Skin epidermis (tissue), 12 donors: Measurements from ENCODE around the gene TIFAB.

Source experiments
- H3K27ac ChIP-seq, 21 experiments: fragments of 200-600 bp; sonication (generic) in 11 of 21; one replicate each; pipeline ENCODE4 v1.5.0; 2020; ENCODE audit warnings: mild to moderate bottlenecking in 3 of 21, inconsistent platforms in 2 of 21, moderate library complexity in 2 of 21
- H3K4me3 ChIP-seq, 7 experiments: fragments of 200-600 bp; sonication (generic) in 2 of 7; one replicate each; pipeline ENCODE4 v1.5.0; 2020; ENCODE audit warnings: inconsistent platforms in 2 of 7, mild to moderate bottlenecking in 2 of 7, moderate library complexity in 1 of 7

The TIFAB gene

GRCh38 chr5:135461481-135462151 is 9.5 kb upstream of the TIFAB start:
- no peak overlapping the region for H3K4me3 ChIP-seq

DNA sequence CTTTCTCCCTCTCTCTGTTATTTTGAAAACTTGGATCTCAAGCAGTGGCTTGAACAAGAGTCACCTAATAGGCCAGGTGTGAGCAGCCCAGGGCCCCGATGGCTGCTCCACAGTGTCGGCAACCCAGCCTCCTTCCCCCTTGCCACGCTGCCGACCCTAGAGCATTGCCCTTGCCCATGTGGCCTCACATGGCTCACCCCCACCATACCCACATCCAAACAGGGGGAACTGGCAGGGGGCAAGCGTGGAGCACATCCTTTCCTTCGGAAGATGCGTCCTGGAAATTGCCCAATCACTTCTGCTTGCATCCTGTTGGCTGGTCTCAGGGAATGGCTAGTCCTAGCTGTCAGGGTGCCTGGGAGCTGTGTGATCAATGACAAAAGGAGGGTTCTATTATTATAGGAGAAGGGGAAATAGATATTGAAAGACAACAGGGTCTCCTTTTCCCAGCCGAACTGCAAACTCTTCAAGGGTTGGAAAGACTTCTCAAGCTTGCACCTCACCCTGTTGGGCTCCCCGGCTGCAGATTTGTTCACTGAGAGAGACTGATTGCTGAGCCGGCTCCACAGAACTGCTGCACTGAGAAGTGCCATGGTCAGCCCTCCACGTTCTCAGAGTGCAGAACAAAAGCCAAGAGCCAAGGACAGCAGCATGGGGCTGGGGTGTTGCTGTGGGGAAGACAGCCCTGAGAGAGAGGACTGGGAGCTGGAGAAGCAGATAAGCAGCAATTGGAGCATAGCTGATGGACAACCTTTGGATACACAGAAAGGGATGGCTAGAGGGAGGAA is 8.3 kb upstream of the TIFAB start:
- no peak overlapping the region for H3K27ac ChIP-seq

More at GRCh38 chr5:135461481-135462151, 9.5 kb upstream of the TIFAB start:
- H3K27ac ChIP-seq = no peak overlapping the region

GRCh38 chr5:135458921-135459331 is 6.8 kb upstream of the TIFAB start:
- Histone ChIP-seq H3K27ac (no peak overlapping the region), H3K4me3 (no peak overlapping the region)

More for the DNA sequence above, 8.3 kb upstream of the TIFAB start:
- H3K4me3 ChIP-seq = no peak overlapping the region

DNA sequence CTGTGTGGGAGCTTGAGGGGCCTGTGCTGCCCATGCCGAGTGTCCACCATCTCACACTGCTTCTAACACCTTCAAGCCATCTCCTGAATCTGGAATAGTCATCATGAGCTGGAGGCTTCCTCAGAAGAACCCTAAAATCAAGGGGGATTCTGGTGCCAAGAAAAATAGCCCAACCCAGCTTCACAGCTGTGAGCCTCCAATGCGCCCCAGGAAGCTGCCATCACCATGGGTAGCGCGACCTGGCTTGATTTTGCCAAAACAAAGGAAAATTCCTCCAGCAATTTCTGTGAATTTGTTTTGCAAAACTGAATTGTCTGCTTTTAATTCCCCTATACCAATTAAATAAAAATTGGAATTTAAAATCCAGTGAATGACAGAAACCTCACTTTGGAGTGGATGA is 6.2 kb upstream of the TIFAB start:
- Histone ChIP-seq H3K27ac (no peak overlapping the region), H3K4me3 (no peak overlapping the region)

- no peak overlapping the region for H3K27ac ChIP-seq
Measured at GRCh38 chr5:135457424-135458071, 5.4 kb upstream of the TIFAB start.

DNA sequence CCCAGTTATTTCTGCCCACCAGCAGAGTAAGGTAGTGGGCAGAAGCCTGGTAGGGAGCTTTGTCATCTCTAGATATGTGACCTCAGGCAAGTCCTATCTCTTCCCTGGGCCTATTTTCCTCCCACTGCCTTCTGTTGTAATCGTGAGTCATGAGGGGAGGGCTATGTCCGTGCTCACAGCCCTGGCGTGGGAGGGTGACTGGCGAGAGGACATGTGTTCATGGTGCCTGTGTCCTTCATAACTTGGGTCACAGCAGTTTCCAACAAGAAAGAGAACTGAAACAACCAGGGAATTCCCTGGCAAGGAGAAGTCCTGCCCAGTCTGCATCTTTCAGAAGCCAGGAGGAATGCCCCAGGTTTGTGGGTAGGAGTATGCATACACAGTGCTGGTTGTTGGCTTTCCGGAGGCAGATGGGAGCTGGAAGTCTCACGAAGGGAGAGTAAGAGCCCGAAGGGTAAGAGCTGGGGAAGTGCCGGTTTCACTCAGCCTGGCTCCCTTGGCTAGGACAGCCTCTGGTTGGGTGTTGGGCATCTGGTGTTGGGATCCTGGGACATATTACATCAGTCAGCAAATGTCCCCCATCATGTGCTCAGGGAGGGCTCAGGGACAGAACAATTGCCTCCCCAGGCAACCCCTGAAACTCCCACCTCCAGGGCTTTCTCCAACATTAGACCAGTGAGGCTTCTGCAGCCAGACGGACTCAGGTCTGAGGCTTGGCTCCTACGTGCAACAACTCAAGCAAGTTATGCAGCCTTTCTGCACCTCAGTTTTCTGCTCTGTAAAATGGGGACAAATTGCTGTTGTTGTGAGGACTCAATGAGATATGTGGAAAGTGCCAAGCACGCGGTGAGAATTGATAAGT is 4.3 kb upstream of the TIFAB start:
- H3K4me3 ChIP-seq = no peak overlapping the region
- peak overlapping the region in 7 of 21 experiments; percentile 3 to 65 (median 29) for H3K27ac ChIP-seq

More at GRCh38 chr5:135457424-135458071, 5.4 kb upstream of the TIFAB start:
- no peak overlapping the region for H3K4me3 ChIP-seq

DNA sequence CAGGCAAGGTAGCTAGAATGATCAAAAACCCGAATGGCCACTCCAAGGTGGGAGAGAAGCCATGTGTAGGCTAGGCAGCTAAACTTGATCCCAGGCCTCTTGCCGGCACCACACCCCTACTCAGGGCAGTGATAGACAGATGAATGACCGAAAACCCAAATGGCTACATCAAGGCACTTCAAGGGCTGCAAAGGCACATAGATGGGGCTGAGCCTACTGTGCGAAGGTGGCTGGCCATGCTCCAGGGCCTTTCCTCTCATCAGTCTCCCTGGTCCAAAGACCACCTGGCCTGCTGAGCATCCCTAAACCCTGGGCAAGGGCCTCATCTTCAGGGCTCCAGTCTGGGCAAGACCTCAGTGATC is 3.7 kb upstream of the TIFAB start:
- Histone ChIP-seq H3K4me3 (no peak overlapping the region), H3K27ac (peak overlapping the region in 6 of 21 experiments; percentile 1 to 65 (median 34))

- Histone ChIP-seq H3K27ac (no peak overlapping the region), H3K4me3 (no peak overlapping the region)
Measured at GRCh38 chr5:135454946-135455345, 2.8 kb upstream of the TIFAB start.

DNA sequence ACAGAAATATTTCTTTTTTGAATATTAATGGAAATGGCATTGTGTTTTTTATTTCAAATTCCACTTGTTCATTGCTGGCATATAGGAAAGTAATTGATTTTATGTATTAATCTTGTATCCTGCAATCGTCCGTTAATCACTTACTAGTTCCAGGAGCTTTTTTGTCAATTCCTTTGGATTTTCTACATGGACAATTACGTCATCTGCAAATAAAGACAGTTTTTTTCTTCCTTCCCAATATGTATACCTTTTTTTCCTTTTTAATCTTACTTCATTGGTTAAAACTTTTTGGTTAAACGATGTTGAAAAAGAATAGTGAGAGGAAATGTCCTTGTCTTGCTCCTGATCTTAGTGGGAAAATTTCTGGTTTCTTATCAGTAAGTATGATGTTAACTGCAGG is 1.5 kb upstream of the TIFAB start:
- Histone ChIP-seq H3K27ac (no peak overlapping the region), H3K4me3 (no peak overlapping the region)

DNA sequence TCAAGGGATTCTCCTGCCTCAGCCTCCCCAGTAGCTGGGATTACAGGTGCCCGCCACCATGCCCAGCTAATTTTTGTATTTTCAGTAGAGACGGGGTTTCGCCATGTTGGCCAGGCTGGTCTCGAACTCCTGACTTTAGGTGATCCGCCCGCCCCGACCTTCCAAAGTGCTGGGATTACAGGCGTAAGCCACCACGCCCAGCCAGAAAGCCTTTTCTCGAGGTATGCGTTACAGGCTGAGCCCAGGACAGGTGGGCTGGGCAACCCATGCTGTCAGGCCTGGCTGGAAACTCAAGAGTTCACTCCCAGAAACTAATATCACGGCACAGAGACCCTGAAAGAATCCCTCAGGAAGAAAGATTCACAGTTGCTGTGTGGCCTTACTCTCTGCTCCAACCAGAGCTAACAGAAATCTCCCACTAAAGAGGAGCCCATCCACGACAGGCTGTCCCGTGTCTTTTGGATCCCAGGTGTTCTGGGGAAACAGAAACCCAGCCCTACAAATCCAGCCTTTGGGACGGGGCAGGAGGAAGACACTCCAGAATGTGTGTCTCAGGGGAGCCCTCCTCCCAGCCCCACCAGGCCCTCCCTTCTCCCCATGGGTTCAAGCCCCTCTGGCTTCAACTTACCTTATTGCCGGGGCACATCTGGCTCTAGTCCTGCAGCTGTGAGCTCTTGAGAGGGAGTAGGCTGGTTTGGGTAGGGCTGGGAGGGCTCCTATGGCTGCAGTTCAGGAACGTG is 400 bp downstream of the TIFAB start:
- Histone ChIP-seq H3K27ac (peak overlapping the region in 12 of 21 experiments; percentile 2 to 83 (median 35)), H3K4me3 (peak overlapping the region in 3 of 7 experiments; percentile 4 to 13 (median 4))

GRCh38 chr5:135450952-135451351 is 1.2 kb downstream of the TIFAB start:
- H3K4me3 ChIP-seq = peak overlapping the region in 2 of 7 experiments; percentile 3 to 4
- peak overlapping the region in 4 of 21 experiments; percentile 24 to 83 (median 52) for H3K27ac ChIP-seq

- Histone ChIP-seq H3K4me3 (peak overlapping the region in 1 of 7 experiments; percentile 3), H3K27ac (peak overlapping the region in 1 of 21 experiments; percentile 83)
Measured at GRCh38 chr5:135450336-135450735, 1.8 kb downstream of the TIFAB start.

DNA sequence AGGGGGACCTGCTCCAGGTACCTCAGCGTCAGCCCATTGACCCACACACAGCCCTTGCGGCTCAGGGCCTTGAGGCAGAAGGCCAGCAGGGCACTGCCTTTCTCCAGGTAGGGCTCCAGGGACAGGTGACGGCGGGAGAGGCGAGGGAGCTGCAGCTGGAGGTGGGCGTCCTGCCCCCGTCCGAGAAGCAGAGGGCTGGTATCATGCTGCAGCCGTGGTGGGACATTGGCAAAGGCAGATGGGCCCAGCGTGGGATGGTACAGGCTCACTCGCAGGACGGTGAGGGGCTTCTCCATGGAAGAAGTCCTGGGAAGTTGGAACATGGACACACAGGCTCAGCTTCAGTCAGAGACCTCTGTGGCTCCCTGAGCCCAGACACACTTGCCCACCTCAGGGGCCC is 2.5 kb downstream of the TIFAB start:
- Histone ChIP-seq H3K27ac (peak overlapping the region in 2 of 21 experiments; percentile 21 to 83), H3K4me3 (no peak overlapping the region)

DNA sequence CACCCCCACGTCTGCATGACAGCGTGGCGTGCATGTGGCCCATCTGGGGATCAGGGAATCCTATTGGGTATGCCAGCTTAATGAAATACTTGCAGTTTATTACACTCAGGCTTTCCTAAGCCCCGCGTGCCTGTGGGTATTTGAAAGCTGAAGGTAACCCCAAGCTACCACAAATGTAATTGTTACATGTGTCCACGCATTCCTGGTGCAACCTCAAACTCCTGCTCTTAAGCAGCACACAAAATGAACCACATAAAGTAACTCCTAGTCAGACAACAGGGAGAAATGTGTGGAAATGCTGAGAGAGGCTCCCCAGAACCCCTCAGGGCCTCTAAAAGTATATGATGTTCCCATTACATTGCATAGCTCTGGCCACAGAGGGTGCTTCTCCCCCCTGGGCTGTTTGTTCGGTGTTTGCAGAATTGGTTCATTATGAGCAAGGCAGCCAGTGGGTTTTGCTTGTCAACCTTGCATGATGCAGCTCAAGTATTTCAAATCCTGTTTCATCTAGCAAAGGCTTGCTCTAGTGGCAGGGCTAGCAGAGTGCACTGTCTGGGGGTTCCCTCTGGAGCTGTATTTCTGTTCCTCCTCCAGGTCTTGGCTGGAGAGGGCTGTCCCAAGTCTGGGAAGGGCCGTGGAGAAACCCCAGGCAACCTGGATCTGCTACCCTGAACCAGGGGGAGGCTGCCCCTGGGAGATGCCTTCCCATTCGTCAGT is 3.2 kb downstream of the TIFAB start:
- H3K4me3 ChIP-seq = no peak overlapping the region
- H3K27ac ChIP-seq = peak overlapping the region in 2 of 21 experiments; percentile 21 to 83

DNA sequence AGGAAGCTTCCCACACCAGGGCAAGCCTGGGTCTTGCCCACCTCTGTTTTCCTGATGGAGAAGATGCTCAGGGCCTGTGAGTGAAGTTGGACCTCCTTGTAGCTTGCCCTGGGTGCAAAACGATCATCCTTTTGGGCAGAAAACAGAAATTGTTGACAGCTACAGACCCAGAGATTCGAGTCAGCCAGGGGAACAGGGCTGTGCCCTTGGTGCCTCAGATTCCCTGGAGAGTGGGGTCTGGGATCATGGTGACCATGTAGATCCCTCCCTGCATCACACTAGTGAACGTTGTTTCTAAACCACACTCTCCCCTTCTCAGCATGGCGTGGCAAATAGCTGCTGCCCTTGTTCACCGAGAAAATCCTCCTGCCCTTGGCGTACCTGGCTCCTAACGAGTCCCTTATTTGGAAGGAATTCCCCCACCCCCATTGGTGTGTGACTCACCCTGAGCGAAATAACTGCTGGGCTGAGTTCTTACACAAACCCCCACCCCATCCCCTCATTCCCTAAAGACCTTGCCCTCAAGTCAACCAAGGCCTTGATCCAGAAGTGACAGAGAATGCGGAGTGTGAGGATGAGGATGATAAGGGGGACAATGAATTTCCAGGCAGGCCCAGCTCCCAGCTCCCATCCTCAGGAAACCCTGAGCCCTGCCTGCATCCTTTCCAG is 3.9 kb downstream of the TIFAB start:
- no peak overlapping the region for H3K27ac ChIP-seq
- no peak overlapping the region for H3K4me3 ChIP-seq

- Histone ChIP-seq H3K4me3 (no peak within 1 kb of the TSS), H3K27ac (peak within 1 kb of the TSS in 1 of 21 experiments; percentile 64)
Measured at GRCh38 chr5:135447298-135447929, 4.7 kb downstream of the TIFAB start, which contains the start of gene DCANP1. Gene DCANP1 (minus strand): TSS chr5:135447348. CDS start chr5:135447108, 240 bp downstream.

- peak overlapping the region in 1 of 21 experiments; percentile 42 for H3K27ac ChIP-seq
- no peak overlapping the region for H3K4me3 ChIP-seq
Measured at GRCh38 chr5:135446615-135447014, 5.5 kb downstream of the TIFAB start.
